A673 (cell line): ENCODE data around the gene SIRT2. TPM values are rescaled to one million over a fixed set of nuclear protein-coding genes. Genes with fewer than 3 reads are reported as not detected.

ENCODE experiments used
- BruUV-seq: library from RNA; stranded (reverse); fragments of 400-500 nt; replicated peaks from 2 replicates; lab custom pipeline; 2021; lab: Mats Ljungman, UMichigan
- CTCF ChIA-PET: fragments of 300-600 bp; sonication (Branson Sonifier 250); formaldehyde crosslinking; loops from one replicate; lab custom pipeline; 2022; ENCODE audit warnings: antibody characterized with exemption; lab: Charles Lee
- POLR2A ChIA-PET: fragments of 300-600 bp; sonication (Branson Sonifier 250); formaldehyde crosslinking; loops from one replicate; lab custom pipeline; 2022; ENCODE audit warnings: antibody characterized with exemption; ENCODE audit not compliant: low non-redundant PET; lab: Charles Lee
- DNase-seq: peaks from one replicate; pipeline ENCODE4 v3.0.0-alpha.2; 2015; ENCODE audit warnings: low spot score
- H3K27ac ChIP-seq: fragments of 200-600 bp; sonication (generic); 2 replicates; pipeline ENCODE4 v1.5.1; 2016; ENCODE audit warnings: mixed run types, low read depth, mild to moderate bottlenecking, mixed read lengths, antibody characterized with exemption, low read length; ENCODE audit not compliant: poor library complexity, severe bottlenecking
- H3K27me3 ChIP-seq: fragments of 200-600 bp; sonication (generic); replicated peaks from 2 replicates; pipeline ENCODE4 v1.6.1; 2017; ENCODE audit warnings: mixed run types, low read depth, mild to moderate bottlenecking, mixed read lengths, antibody characterized with exemption, low read length; ENCODE audit not compliant: insufficient read depth, poor library complexity
- H3K36me3 ChIP-seq: fragments of 200-600 bp; sonication (generic); 2 replicates; pipeline ENCODE4 v1.6.1; 2016; ENCODE audit warnings: mixed run types, mild to moderate bottlenecking, mixed read lengths, antibody characterized with exemption, low read length; ENCODE audit not compliant: insufficient read depth, poor library complexity, severe bottlenecking
- H3K4me1 ChIP-seq: fragments of 200-600 bp; sonication (generic); 2 replicates; pipeline ENCODE4 v1.6.1; 2017; ENCODE audit warnings: mixed run types, mild to moderate bottlenecking, mixed read lengths, antibody characterized with exemption, low read length; ENCODE audit not compliant: insufficient read depth, poor library complexity, severe bottlenecking
- H3K4me3 ChIP-seq: fragments of 200-600 bp; sonication (generic); 2 replicates; pipeline ENCODE4 v1.5.1; 2016; ENCODE audit warnings: low read depth, mixed run types, mild to moderate bottlenecking, mixed read lengths, low read length; ENCODE audit not compliant: poor library complexity, severe bottlenecking
- H3K9me3 ChIP-seq: fragments of 200-600 bp; sonication (generic); 2 replicates; pipeline ENCODE4 v1.6.1; 2016; ENCODE audit warnings: mixed run types, low read depth, mild to moderate bottlenecking, mixed read lengths, antibody characterized with exemption, low read length; ENCODE audit not compliant: poor library complexity, severe bottlenecking
- EZH2 ChIP-seq: fragments of 200-600 bp; sonication (generic); IDR thresholded peaks from 2 replicates; pipeline ENCODE4 v1.6.1; 2017; ENCODE audit warnings: borderline replicate concordance, low read depth, mild to moderate bottlenecking, mixed read lengths, antibody characterized with exemption, low read length; ENCODE audit not compliant: poor library complexity, severe bottlenecking
- intact Hi-C: fragments of 100-400 bp; cut with micrococcal nuclease; formaldehyde crosslinking; loops from one replicate; pipeline ENCODE4 v1.10.0; 2022; ENCODE audit not compliant: unreplicated experiment
- total RNA-seq: library from RNA; stranded (reverse); gene quantifications from 2 replicates; pipeline ENCODE4 v1.2.3, GENCODE V29; 2021
- TF ChIP-seq, protein P1 (sequence below): fragments of 300-800, 200-600 bp; sonication (generic); conservative IDR thresholded peaks from 2 replicates; pipeline ENCODE4 v1.5.1; 2017; ENCODE audit warnings: low read depth, mild to moderate bottlenecking, antibody characterized with exemption, low read length, moderate library complexity, mixed read lengths

The SIRT2 gene
- total RNA-seq, 1 experiment from 2014 or later: 32.2 TPM

DNA sequence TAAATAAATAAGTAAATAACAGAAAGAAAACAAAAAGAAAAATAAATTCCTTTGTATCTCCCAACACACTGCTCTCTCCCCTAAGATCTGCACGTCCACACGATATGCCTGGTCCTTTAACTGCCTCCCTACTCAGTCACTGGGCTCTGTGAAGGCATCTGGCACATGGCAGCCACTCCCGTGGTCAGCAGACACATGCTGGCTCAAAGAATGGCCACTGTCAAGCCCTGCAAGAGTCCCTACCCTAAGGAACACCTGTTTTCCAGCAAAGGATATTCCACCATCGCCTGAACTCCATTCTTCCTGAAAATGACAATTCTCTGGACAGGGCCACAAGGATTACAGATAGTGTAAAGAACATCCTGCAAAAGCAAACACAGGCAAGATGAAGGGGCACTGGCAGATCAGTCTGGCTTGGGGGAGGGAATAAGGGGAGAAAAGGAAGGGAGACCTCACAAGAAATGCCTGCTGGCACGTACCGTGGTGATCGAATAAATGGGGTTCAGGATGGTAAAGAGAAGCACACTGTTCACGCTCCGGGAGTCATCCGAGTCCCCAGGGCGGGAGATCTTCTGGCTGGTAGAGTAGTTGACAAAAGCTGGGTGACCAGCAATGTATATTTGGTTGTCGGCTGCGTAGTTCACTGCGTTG is 53.9 kb downstream of the SIRT2 start:
- peaks cover 85% of the 10 kb centered on the region for H3K36me3 ChIP-seq
- H3K27me3 ChIP-seq: no peaks in the 10 kb centered on the region
- peak overlapping the region; percentile 11 for H3K27ac ChIP-seq
- TF ChIP-seq, protein P1, sequence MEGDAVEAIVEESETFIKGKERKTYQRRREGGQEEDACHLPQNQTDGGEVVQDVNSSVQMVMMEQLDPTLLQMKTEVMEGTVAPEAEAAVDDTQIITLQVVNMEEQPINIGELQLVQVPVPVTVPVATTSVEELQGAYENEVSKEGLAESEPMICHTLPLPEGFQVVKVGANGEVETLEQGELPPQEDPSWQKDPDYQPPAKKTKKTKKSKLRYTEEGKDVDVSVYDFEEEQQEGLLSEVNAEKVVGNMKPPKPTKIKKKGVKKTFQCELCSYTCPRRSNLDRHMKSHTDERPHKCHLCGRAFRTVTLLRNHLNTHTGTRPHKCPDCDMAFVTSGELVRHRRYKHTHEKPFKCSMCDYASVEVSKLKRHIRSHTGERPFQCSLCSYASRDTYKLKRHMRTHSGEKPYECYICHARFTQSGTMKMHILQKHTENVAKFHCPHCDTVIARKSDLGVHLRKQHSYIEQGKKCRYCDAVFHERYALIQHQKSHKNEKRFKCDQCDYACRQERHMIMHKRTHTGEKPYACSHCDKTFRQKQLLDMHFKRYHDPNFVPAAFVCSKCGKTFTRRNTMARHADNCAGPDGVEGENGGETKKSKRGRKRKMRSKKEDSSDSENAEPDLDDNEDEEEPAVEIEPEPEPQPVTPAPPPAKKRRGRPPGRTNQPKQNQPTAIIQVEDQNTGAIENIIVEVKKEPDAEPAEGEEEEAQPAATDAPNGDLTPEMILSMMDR: no peak
- TF ChIP-seq EZH2: no peak
- POLR2A ChIA-PET: no interaction called here
- DNase-seq: no peak
- intact Hi-C loops: no loop called here
- no peaks in the 10 kb centered on the region for H3K9me3 ChIP-seq
- CTCF ChIA-PET: no interaction called here
- H3K4me1 ChIP-seq: peaks cover 11% of the 10 kb centered on the region
- BruUV-seq: no TSS peak
- H3K4me3 ChIP-seq: no peak overlapping the region

DNA sequence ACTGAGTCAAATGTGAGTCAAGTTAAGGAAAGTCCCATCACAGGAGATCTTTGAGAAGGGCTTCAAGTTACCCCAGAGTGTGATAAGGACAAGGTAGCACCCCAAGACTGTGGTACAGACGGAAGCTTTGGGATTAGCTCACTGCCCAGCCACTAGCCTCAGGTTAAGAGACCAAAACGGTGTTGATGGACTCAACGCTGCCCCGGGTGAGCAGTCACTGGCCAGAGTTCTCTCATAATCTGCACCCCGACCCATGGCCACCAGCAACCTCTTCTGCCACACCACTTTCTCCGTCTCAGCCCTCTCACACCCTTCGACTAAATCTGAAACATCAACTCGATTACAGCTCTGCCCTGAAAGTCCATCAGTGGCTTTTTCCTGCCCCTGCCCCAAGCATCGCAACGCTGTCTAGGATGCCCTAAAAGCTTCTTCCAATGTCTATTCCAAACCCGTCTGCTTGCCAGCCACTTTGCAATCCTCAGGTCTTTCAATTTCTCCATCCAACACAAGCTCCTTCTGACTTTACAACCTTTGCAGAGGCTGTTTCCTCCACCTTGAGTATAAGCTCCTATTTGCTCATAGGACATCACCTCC is 55.2 kb downstream of the SIRT2 start:
- intact Hi-C loops: no loop called here
- Histone ChIP-seq H3K4me1 (peaks cover 11% of the 10 kb centered on the region), H3K36me3 (peaks cover 98% of the 10 kb centered on the region), H3K27ac (no peak overlapping the region), H3K9me3 (no peaks in the 10 kb centered on the region), H3K27me3 (no peaks in the 10 kb centered on the region), H3K4me3 (no peak overlapping the region)
- CTCF ChIA-PET: no interaction called here
- no peak for TF ChIP-seq EZH2
- TF ChIP-seq, protein P1: no peak
- BruUV-seq: no TSS peak
- DNase-seq: no peak
- POLR2A ChIA-PET: no interaction called here

DNA sequence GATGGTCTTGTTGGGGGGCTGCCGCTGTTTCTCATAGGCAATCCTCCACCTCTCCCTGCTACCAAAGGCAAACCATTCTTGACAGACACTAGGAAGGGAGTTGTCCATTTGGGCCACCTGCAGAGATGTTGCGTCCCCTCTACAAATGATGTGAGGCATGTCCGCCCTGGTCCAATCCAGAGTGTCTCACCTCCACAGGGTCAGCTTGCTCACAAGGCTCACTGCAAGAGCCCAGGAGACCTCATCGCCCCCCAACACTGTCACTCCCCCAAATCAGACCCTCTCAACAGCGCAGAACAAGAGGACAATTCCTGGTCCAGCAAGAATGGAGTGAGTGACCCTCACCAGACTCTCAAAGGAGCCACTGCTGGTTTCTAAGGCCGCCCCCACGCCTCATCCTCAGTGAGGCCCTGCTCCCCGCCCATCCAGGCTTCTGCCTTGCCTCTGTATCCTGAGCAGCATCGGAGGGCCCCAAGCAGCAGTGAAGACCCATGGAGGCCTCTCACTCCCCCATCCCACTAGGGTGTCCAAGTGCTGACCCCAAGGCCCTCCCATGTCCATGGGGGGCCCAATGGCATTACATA is 56.2 kb downstream of the SIRT2 start:
- Histone ChIP-seq H3K27ac (peak overlapping the region; percentile 42), H3K9me3 (no peaks in the 10 kb centered on the region), H3K27me3 (no peaks in the 10 kb centered on the region), H3K36me3 (peaks cover 100% of the 10 kb centered on the region), H3K4me1 (peaks cover 11% of the 10 kb centered on the region), H3K4me3 (no peak overlapping the region)
- BruUV-seq: no TSS peak
- intact Hi-C loops: no loop called here
- no peak for DNase-seq
- ChIA-PET POLR2A (no interaction called here), CTCF (no interaction called here)
- TF ChIP-seq, protein P1: no peak
- TF ChIP-seq EZH2: no peak
